Peyer's patch (tissue), 4 donors: ENCODE results near the gene MTFR2.
"Not testable (repeated sequence)": the region's sequence is repeated elsewhere in the genome, so short reads cannot be mapped to it uniquely, and the experiment has no call there.

Experiments
- CTCF ChIP-seq, 6 experiments: fragments of 450-650 bp in 4 of 6; fragments of 200-600 bp in 2 of 6; sonication (generic) in 1 of 6; IDR thresholded peaks; one replicate each; pipeline ENCODE4 v1.5.1; 2017 to 2019; ENCODE audit warnings: antibody characterized with exemption in 6 of 6, mild to moderate bottlenecking in 3 of 6, moderate library complexity in 1 of 6
- POLR2A ChIP-seq, 2 donors: fragments of 450-650 bp; IDR thresholded peaks; one replicate each; pipeline ENCODE4 v1.5.1; 2017; ENCODE audit warnings: antibody characterized with exemption in 2 of 2, mild to moderate bottlenecking in 2 of 2, moderate library complexity in 2 of 2

- TF ChIP-seq CTCF, POLR2A (IDR thresholded peaks at IDR 0.05): not testable (repeated sequence)
These were observed 25.1 kb downstream of the MTFR2 start for GRCh38 chr6:136224974-136225373.
